HG03066 (cell line): ENCODE data around the gene BDKRB2.

ENCODE experiments used
- ATAC-seq: cut with Tn5 transposase; IDR thresholded peaks from one replicate; pipeline ENCODE4 v1.9.1; 2021; ENCODE audit warnings: low read depth; ENCODE audit not compliant: unreplicated experiment

The BDKRB2 gene

DNA sequence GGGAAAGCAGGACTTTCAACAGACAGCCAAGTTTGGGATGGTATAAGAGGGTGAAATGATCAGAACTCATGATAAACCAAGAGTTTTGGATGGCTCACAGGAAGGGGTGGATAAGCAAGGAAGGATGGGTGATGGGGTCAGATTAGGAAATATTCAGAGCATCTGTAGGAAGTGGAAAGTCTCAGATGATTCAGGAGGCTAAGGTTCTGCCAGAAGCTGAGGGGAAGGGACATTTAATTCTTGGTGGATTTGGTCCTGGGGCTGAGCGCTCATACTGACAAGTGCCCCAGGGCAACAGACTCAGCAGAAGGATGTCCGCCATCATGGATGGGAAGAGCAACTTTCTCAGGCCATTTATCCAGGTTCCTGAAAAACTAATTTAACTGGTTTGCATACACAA, 28.4 kb upstream of the BDKRB2 start:
- no peak for ATAC-seq

DNA sequence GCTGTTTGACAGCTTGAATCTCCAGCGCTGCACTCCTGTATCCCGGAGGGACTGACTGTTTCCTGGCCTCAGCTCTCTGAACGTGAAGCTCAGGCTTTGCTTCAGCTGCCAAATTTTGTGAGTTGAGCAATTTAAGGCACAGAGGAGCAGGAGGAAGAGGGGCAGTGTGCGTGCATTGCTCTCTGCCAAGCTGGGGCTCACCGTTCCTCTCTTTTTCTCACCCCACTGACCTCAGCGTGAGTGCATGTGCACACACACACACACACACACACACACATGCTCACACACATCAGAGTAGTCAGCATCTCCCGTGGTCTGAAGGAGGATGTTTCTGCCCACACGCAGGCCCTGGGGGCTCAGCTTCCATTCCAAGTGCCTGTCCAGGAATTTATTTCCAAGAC, 27.8 kb upstream of the BDKRB2 start:
- ATAC-seq: no peak

DNA sequence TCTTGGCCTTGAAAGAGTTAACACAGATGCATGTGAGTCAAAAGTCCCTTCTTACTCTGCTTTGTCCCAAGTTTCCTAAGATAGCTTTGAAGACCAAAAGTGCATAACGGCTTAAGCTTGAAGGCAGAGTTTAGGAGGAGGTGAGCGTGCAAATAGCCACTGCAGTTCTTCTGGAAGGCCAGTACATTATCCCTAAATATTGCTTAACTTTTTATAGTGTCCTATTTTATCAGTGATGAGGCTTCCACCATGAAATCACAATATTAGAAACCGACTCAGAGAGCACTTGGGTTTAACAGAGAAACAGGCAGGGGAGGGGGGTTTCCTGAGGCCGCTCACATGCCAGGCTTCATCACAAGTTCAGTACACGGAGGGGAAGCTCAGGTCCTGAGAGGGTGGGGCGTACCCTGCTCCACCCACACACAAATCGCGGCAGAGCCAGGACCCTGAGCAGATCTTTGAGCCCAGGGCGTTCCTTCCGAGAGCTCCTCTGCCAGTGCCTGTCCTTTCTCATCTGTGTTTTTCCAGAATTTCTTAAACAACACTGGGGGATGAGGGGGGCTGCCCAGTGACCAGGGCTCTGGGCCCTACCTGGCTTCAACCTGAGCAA, 26.8 kb upstream of the BDKRB2 start:
- ATAC-seq: no peak

DNA sequence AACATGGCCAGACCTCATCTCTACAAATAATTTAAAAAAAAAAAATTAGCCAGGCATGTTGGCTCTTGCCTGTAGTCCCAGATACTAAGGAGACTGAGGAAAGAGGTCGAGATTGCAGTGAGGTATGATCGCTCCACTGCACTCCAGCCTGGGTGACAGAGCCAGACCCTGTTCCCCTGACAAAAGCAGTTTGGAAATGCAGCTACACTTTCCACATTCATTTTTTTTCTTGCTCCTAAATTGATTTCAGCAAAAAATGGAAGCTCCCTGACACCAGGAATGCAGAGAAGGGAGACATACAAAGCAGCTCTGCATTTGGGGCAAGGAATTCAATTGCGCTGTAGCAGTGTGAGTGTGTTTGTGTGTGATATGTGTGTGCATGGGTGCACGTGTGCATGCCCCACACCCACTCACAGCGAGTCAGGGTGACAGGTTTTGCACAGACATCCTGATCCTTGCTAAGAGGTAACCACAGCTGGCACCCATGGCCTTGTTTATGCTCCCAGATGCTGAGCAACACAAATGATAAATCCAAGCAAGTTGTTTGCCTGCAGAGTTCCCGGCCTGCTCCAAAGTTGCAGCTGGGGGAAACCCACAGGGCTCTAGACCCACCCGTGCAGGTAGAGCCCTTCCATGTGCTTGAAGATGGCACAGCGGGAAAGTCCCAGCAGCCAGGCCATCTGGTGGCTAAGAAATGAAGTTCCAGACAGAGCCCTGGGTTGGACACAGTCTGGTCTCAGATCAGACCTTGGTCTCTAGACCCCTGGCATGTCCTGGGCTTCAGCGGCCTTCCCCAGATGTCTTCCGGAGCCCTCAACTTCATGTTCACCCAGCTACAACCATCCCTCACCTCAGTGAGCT, 25.9 kb upstream of the BDKRB2 start:
- no peak for ATAC-seq

DNA sequence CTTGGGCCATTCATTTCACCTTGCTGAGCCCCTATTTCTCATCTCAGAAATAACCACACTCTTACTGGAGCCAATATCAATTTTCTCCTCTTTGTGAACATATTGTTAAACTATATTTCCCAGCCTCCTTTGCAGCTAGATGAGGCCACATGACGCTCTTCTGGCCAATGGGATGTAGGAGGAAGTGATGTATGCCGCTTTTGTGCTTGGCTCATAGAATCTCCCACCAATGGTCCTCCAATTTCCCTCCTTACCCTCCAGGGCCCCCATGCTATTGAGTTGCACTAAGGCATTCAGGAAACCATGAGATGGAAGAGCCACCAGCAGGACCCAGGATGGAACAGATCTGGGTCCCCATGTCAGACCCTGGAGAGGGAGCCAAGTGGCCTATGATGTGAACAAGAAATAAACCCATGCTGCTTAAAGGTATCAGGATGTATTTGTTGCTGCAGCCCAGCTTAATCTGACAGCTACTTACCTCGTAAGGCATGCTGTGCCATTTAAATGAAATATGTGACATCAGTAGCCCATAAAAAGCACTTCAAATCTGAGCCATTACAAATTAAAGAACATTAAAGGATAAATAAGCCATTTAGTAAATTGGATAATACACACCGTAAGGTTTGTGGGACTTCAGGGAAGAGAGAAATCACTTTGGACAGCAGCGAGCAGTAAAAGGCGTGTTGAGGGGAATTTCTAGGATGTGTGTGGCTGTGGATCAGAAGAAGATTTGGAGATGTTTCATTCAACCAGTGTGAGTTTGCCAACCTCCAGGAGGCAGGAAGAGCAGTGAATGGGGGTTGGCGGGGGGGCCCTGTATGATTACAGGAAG, 24.4 kb upstream of the BDKRB2 start:
- ATAC-seq: no peak

DNA sequence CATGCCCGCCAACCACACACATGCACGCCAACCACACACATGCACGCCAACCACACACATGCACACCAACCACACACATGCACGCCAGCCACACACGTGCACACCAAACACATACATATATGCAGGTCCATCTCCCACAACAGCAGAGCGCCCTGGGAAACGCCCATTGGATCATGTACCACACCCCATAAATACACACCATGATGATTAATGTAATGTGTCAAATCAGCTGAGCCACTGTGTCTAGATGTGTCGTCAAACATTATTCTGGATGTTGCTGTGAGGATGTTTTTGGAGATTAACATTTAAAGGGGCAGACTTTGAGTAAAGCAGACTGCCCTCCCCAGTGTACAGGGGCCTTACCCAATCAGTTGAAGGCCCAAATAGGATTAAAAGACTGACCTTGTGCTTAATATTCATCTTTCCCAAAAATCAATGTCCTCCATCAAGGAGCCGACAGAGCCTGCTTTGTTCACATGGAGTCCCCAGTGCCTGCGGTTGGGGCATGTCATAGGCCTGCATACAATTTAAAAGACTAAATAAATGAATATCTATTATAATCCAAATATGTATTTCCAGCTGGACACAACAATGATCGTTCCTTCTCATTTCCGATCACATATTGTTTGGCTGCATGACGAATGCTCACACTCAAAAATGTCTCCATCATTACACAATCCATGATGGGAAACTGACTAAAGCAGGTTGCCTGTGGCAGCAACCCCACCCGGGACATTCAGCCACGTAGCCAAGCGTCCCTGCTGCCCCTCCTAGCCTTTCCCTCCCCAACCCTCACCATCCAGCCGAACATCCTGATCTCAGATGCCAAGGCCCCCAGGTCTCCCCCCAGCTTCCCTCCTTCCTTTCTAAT, 23.2 kb upstream of the BDKRB2 start:
- ATAC-seq: no peak

DNA sequence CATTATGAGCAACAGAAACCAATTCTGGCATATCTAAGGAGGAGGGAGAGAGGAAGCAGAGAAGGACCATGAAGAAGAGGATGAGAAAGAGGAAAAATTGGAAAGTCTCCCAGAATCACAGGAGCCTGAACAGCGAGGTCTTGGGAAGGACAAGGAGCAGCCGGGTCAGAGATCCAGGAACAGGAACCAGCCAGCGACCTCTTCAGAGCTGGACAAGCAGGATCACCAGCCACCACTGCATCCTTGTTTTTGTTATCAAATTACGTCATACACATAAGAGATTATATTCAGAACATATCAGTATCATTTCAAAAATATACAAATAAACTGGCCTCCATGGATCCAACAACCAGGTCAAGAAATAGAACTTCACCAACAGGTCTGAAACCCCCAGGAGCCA, 22.1 kb upstream of the BDKRB2 start:
- no peak for ATAC-seq

DNA sequence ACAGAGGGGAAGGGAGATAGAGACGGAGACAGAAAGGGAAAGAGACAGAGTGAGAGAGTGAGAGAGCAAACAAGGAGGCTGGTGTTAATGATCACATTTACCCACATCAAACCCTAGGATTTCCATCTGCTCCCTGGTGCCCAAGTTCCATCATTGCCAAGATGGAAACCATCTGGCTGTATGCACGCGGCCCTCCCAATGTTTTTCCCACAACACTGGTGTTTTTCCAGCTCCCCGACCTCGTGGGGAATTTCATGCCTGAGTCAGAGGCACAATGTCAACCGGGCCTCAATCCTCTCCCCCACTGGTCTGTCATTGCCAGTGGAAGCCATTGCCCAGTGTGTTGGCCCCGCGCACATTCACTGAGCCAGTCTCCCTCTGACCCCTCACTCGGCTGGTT, 19.9 kb upstream of the BDKRB2 start:
- ATAC-seq: no peak

DNA sequence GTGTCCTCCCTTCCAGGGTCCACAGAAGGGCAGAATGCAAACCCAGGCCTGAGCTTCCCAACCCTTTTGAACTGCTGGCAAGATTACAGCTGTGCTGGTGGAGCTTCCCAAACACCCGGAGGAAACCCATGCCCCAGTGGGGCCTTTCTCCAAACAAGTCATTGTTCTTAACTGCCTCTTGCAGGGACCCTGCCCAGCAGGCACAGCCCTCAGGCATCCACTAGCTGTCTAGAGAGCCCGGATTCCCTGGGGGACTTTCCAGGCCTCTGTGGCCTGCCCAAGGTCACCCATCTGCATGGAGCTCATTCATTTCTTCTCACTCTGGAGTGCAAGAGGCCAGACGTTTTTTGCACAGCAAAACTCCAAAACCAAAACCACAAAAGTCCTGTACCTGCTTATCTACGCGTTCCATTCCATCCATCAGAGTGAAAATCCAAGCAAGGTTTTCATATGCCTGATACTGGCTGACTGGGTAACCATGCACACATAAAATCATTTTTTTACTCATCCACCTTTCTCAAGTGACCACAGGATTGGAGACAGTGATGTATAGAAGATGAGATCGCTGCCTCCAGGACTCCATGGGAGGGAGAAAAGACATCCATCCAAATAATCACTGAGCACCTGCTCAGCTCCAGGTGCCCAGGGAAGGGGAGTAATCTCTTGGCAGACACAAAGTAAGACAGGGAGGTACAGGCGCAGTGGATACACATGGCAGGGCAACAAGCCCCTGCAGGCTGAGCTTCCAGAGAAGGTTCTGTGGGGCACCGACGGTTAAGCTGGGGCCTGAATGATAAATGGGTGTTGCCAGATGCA, 17.2 kb upstream of the BDKRB2 start:
- no peak for ATAC-seq

DNA sequence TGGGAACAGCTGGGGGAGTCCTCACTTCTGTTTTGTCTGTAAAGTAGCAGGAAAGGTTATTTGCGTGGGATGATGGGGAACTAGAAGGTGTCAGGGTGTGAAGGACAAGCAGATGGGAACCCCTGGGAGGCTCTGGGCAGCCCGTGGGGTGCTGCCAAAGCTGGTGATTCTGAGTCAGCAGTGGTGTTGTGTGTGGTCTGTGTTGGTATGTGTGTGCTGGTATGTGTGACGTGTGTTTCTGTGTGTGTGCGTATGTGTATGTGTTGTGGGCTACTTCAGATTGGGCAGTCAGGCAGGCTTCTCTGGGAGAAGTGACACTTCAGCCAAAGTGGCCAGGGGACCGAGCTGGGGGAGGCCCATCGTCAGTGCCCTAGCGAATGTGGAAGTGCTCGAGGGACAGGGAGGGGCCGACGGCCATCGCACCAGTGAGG, 15.3 kb upstream of the BDKRB2 start:
- no peak for ATAC-seq

DNA sequence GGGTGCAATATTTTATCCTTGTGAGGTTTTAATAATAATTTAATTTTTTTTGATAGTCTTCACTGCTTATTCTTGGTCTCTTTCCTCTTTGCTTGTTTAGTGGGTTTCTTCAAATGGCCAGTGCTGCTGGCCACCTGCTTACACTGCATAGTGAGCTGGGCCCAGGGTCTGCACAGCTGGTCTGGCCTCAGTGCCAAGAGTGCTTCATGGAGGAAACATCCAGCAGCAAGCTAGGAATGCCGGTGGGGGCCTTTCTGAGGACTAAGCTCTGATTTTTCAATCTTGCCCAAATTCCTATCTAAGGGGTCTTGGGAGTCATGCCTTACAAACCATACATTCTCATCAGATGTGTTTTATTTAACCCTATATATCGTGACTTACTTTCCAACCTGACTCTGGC, 13.3 kb upstream of the BDKRB2 start:
- ATAC-seq: no peak

DNA sequence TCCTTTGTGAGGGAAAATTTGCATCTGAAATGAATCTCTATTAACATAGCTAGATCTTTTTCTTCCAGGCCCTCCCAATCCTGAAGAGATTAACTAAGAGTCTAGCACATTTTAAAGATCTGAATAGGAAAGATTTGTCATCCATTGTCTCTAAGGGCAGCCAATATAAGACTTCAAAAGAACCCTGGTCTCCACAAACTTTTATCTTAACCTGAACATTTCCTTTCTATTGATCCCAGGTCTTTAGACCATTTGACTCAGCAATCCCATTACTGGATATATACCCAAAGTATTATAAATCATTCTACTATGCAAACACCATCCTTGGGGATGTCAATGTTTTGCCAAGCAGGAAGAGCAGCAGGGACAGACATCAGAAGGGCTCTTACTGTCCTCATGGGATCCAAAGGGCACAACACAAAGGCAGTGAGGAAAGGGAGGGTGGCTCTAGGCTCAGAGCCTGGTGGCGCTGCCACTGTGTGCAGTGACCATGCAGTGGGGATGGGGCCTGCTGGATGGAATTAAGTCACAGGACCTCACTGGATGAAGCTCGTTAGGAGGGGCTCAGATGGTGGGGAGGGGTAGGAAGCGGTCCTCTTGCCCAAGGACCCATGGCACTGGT, 12.7 kb upstream of the BDKRB2 start:
- ATAC-seq: no peak

DNA sequence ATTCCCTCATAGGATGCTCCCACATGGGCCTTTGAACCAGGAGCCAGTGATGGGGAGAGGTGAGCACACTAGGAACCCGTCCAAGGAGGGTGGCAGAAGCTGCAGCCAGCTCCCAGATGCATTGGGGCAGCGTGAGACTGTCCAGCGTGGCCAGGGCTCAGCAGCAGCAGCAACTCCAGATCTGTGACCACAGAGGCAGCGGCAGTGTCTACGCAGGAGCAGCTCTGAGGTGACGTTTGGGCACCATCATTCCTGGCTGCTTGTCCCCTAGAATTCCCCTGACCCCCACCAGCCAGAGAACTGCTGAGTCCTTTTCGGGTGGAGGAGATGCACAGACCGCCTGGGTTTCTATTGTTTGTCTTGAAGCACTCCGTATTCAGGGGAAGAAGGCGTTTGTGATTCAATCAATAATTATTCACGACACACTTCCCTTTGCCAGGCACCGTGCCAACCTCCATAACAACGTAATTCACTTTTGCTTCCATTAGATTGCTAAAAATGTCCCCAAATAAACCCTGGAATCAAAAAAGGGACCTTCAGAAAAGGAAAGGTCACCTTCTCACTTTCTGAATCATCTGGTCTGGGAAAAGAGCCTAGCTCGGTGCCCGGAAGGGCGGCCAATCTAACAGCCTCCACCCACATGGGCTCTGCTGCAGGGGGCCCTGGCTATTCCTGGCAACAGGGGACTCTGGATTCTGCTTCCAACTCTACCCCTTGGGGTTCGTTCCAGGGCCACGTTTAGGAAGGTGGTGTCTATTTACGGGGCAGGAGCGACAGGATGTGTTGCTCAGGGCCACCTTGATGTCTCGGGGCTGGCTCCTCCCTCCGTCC, 11.4 kb upstream of the BDKRB2 start:
- no peak for ATAC-seq

DNA sequence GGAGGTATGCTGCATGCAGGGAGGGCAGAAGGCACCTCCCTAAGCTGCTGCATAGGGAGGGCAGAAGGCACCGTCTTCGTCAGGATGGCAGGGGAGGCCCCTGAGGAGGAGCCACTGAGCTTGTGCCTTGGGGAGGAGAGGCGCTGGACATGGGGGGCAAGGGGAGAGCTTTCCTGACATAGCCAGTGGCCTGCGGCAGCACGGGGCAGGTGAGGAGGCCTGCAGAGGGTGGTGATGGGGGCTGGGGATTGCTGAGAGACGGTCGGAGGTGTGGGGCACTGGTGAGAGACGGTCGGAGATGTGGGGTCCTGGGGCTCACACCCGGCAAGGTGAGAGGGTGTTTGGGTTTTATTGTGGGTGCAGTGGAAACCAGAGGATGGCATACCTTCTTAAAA, 10.4 kb upstream of the BDKRB2 start:
- ATAC-seq: no peak

DNA sequence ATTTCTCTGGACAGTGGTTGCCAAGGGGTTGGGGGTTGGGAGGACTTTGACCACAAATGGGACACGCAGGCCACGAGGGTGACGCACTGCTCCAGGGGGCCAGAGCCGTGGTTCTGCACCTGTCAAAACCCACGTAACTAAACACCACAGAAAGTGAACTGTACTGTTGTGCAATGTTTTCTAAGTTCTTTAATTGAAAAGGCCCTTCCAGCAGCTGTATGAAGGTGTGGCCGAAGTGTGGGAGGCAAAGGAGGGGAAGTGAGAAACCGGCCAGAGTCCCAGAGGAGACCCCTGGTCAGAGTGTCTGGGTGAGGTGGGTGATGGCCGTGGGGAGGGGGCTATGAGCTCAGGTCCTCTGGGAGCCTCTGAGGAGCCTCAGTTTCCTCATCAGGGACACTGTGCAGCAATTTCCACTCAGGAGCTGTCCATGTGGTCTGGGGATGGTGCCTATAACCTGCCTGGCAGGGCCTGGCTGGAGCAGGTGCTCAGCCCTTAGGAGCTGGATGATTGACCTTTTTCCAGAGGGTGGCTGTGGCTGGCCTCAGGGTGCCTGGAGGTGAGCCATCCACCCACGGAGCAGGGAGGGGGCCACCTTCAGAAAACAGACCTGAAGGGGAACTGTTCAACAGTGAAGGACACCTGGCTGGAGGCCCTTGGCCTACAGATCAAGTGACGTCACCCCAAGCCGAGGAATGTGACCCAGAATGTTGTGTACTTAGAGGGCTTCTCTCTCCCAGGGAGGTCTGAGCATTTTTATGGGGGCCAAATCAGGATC, 9.8 kb upstream of the BDKRB2 start:
- ATAC-seq: no peak

DNA sequence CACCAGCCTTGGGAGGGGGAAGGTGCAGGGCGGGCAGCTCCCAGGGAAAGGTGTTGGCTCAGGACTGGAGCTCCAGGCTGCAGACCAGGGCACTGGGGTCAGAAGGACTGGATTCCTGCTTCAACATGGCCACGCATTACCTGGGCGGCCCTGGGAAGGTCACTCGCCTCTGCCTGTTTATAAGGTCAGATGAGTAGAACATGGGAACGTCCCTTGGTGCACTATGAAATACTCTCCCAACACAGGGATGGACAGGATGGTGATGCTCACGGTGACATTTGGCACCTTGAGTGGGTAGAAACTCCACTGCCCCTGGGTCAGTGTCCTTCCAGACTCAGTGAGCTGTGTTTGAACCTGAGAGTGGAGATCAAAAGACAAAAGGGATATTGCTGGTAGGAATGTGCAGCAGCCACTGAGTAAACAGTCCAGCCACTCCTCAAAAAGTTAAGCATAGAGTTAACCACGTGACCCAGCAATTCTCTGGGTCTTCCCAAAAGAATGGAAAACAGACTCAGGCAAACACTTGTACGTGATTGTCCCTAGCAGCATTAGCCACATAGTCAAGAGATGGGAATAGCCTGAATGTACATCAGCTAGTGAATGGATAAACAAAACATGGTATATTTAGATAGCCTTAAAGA, 9.1 kb upstream of the BDKRB2 start:
- ATAC-seq: no peak

DNA sequence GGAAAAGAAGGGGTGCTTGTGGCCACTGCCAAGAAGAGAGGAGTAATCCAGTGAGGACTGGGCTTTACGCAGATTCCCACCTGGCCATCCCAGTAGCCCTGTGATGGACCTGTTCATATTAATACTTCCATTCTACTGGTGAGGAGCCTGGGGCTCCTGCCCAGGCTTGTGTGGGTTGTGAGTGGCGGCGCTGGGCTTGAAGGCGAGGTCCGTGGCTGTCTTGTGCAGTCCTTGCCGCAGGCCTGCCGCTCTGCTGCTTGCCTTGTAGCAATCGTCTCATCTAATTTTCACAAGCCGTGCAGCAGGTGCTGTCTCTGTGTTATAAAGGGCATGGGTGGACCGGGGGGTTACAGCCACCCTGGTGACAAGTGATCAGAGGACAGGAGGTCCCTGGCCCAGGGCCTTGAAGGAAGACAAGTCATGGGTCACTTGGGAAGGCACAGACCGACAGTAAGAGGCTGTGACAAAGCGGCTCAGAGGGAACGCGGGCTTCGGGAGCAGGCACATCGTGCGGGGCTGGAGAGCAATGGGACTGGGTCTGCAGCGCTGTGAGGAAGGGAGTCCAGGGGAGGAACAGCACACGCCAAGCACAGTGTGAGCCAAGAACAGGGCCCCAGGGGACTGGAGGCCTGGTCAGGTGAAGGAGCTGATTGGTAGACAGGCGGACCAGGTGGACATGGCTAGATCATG, 7.3 kb upstream of the BDKRB2 start:
- no peak for ATAC-seq
